Astrocyte (in vitro differentiated cells and primary cell): ENCODE results near the gene CCDC102A.

Experiments used
- EZH2 ChIP-seq: IDR thresholded peaks from 2 replicates; pipeline ENCODE4 v1.6.1; 2012; ENCODE audit warnings: mild to moderate bottlenecking, low read length, inconsistent platforms; ENCODE audit not compliant: insufficient read depth
- TF ChIP-seq, protein P1 (sequence below): IDR thresholded peaks from 2 replicates; pipeline ENCODE4 v1.5.1; 2011; ENCODE audit warnings: low read depth, mild to moderate bottlenecking, inconsistent platforms, low read length, moderate library complexity; ENCODE audit not compliant: insufficient read depth

DNA sequence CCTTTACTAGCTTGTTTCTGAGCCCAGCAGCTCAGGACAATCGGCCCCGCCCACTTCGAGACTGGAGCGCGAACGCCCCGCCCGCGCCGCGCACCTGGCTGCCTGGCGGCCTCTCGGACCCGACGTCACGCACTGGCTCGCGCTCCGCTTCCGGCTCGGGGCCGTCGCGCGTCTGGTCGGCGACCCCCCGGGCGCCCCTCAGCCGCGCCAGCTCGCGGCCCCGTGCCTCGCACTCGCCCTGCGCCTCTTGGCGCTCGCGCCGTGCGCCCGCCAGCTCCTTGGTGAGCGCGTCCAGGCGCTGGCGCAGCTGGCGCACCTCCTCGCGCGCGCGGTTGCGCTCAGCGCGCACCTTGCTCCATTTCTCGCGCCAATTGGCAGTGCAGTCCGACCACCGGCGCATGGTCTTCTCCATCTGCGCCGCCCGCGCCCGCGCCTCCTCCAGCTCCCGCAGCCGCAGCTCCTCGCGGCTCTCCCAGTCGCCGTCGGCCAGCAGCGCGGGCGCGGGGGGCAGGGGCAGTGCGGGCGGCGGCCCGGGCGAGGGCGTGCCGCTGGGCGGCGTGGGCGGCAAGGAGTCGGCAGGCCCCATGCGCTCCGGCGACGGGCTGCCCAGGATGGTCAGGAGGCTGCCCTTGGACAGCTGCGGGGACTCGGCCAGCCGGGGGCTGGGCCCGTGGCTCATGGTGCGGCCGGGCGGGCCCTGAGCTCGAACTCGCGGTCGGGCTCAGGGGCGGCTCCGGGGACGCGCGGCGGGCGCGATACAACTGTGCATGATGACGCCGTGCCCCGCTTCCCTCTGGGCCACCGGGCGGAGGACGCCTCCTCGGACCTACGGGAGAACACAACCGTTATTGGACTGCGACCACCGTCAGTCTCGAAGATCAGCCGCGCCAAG is 7.6 kb downstream of the CCDC102A start:
- TF ChIP-seq, protein P1, sequence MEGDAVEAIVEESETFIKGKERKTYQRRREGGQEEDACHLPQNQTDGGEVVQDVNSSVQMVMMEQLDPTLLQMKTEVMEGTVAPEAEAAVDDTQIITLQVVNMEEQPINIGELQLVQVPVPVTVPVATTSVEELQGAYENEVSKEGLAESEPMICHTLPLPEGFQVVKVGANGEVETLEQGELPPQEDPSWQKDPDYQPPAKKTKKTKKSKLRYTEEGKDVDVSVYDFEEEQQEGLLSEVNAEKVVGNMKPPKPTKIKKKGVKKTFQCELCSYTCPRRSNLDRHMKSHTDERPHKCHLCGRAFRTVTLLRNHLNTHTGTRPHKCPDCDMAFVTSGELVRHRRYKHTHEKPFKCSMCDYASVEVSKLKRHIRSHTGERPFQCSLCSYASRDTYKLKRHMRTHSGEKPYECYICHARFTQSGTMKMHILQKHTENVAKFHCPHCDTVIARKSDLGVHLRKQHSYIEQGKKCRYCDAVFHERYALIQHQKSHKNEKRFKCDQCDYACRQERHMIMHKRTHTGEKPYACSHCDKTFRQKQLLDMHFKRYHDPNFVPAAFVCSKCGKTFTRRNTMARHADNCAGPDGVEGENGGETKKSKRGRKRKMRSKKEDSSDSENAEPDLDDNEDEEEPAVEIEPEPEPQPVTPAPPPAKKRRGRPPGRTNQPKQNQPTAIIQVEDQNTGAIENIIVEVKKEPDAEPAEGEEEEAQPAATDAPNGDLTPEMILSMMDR = no peak
- no peak for TF ChIP-seq EZH2
